HepG2 (cell line): Measurements from ENCODE around the gene THOC6. TPM values are rescaled to one million over a fixed set of nuclear protein-coding genes. Genes with fewer than 3 reads are reported as not detected.

Source experiments
- CBX5 ChIP-seq: sonication (generic); formaldehyde crosslinking; IDR thresholded peaks from 2 replicates; pipeline ENCODE4 v1.4.0; 2020; ENCODE audit warnings: missing genetic modification reagents, borderline replicate concordance
- GATAD1 ChIP-seq: IDR thresholded peaks from 2 replicates; pipeline ENCODE4 v1.6.1; 2016; ENCODE audit warnings: missing genetic modification reagents, missing compliant biosample characterization
- KAT7 ChIP-seq: IDR thresholded peaks from 2 replicates; pipeline ENCODE4 v1.6.1; 2018; ENCODE audit warnings: borderline replicate concordance, missing compliant biosample characterization
- KDM1A ChIP-seq: IDR thresholded peaks from 2 replicates; pipeline ENCODE4 v1.6.1; 2016; ENCODE audit warnings: missing compliant biosample characterization
- KDM4B ChIP-seq: sonication (generic); formaldehyde crosslinking; IDR thresholded peaks from 2 replicates; pipeline ENCODE4 v1.4.0; 2020; ENCODE audit warnings: missing genetic modification reagents
- MEIS2 ChIP-seq: sonication (generic); formaldehyde crosslinking; IDR thresholded peaks from 2 replicates; pipeline ENCODE4 v1.9.0; 2021; ENCODE audit warnings: mild to moderate bottlenecking, missing genetic modification reagents
- NONO ChIP-seq, 2 experiments: fragments of 450-650 bp in 1 of 2; sonication (generic) in 1 of 2; formaldehyde crosslinking in 1 of 2; IDR thresholded peaks in 1 of 2; conservative IDR thresholded peaks in 1 of 2; 2 replicates each; pipeline versions ENCODE4 v1.6.1 to v1.8.0; 2017 to 2022; ENCODE audit warnings: mild to moderate bottlenecking in 1 of 2, missing genetic modification reagents in 1 of 2, moderate library complexity in 1 of 2
- PLRG1 ChIP-seq: fragments of 450-650 bp; conservative IDR thresholded peaks from 2 replicates; pipeline ENCODE4 v1.6.1; 2016
- POLR2A ChIP-seq, 2 experiments: IDR thresholded peaks; 2 replicates each; pipeline ENCODE4 v1.6.1; 2011; ENCODE audit warnings: low read depth in 2 of 2, low read length in 2 of 2, mild to moderate bottlenecking in 1 of 2, moderate library complexity in 1 of 2; ENCODE audit not compliant: insufficient read depth in 1 of 2
- RFXANK ChIP-seq: IDR thresholded peaks from 2 replicates; pipeline ENCODE4 v1.6.1; 2016
- RXRB ChIP-seq: IDR thresholded peaks from 2 replicates; pipeline ENCODE4 v1.6.1; 2016; ENCODE audit warnings: borderline replicate concordance, missing genetic modification reagents, missing compliant biosample characterization
- TBL1XR1 ChIP-seq: fragments of 150-350 bp; IDR thresholded peaks from 2 replicates; pipeline ENCODE4 v1.6.1; 2014; ENCODE audit warnings: borderline replicate concordance, low read length; ENCODE audit not compliant: partially characterized antibody
- THYN1 ChIP-seq: sonication (generic); formaldehyde crosslinking; IDR thresholded peaks from 2 replicates; pipeline ENCODE4 v1.8.1; 2023; ENCODE audit warnings: low read depth, mild to moderate bottlenecking, moderate library complexity, missing genetic modification reagents, borderline replicate concordance
- ZC3H13 ChIP-seq: sonication (generic); formaldehyde crosslinking; IDR thresholded peaks from 2 replicates; pipeline ENCODE4 v1.8.1; 2023; ENCODE audit warnings: mild to moderate bottlenecking, missing genetic modification reagents, moderate library complexity
- ZC3H4 ChIP-seq: sonication (generic); formaldehyde crosslinking; IDR thresholded peaks from 2 replicates; pipeline ENCODE4 v1.4.0; 2020; ENCODE audit warnings: missing genetic modification reagents, borderline replicate concordance
- ZKSCAN1 ChIP-seq: fragments of 150-350 bp; IDR thresholded peaks from 2 replicates; pipeline ENCODE4 v1.6.1; 2014; ENCODE audit warnings: low read length
- ZNF382 ChIP-seq: sonication (generic); formaldehyde crosslinking; IDR thresholded peaks from 2 replicates; pipeline ENCODE4 v1.5.0; 2020; ENCODE audit warnings: missing genetic modification reagents, mild to moderate bottlenecking, borderline replicate concordance
- ZNF430 ChIP-seq: sonication (generic); formaldehyde crosslinking; IDR thresholded peaks from 2 replicates; pipeline ENCODE4 v1.9.0; 2021; ENCODE audit warnings: mild to moderate bottlenecking, missing genetic modification reagents
- ZNF496 ChIP-seq: sonication (generic); formaldehyde crosslinking; IDR thresholded peaks from 2 replicates; pipeline ENCODE4 v1.8.1; 2023; ENCODE audit warnings: mild to moderate bottlenecking, moderate library complexity, missing genetic modification reagents; ENCODE audit not compliant: insufficient replicate concordance
- ZNF570 ChIP-seq: sonication (generic); formaldehyde crosslinking; IDR thresholded peaks from 2 replicates; pipeline ENCODE4 v1.4.0; 2020; ENCODE audit warnings: mild to moderate bottlenecking, missing genetic modification reagents, borderline replicate concordance
- ZNF891 ChIP-seq: sonication (generic); formaldehyde crosslinking; IDR thresholded peaks from 2 replicates; pipeline ENCODE4 v1.5.0; 2020; ENCODE audit warnings: mild to moderate bottlenecking, missing genetic modification reagents
- polyA plus RNA-seq, 8 experiments: library from polyadenylated mRNA; depleted of rRNA in 3 of 8; stranded (reverse) in 7 of 8; unstranded in 1 of 8; fragments of >200 nt; fragmentation: Illumina TruSeq in 4 of 8; extraction: Trizol in 4 of 8; gene quantifications; 2 replicates each; pipeline versions ENCODE4 v1.2.1 to v1.2.3, GENCODE V29; 2011 to 2016; ENCODE audit warnings: low read depth in 4 of 8, missing spikeins in 1 of 8, mixed read lengths in 1 of 8; ENCODE audit not compliant: insufficient read depth in 1 of 8
- total RNA-seq, 5 experiments: library from RNA; depleted of rRNA; stranded (reverse); fragments of >200 nt; fragmentation: Illumina TruSeq; extraction: Trizol; gene quantifications; 2 replicates each; pipeline ENCODE4 v1.2.3, GENCODE V29; 2016; ENCODE audit warnings: low read depth in 1 of 5
- TF ChIP-seq, protein P1 (sequence below): sonication (generic); formaldehyde crosslinking; IDR thresholded peaks from 2 replicates; pipeline ENCODE4 v1.5.0; 2020; ENCODE audit warnings: mild to moderate bottlenecking, missing genetic modification reagents
- TF ChIP-seq, protein P2 (sequence below): IDR thresholded peaks from 2 replicates; pipeline ENCODE4 v1.6.1; 2018; ENCODE audit warnings: missing genetic modification reagents, mild to moderate bottlenecking, missing compliant biosample characterization
- TF ChIP-seq, protein P3 (sequence below): sonication (generic); formaldehyde crosslinking; IDR thresholded peaks from 2 replicates; pipeline ENCODE4 v1.5.0; 2020; ENCODE audit warnings: missing genetic modification reagents

Gene THOC6
- total and polyA plus RNA-seq, 2 of the 13 experiments (the other 11 are each of a cell fraction or from before 2014, with no cell fraction given): 32.1 to 37.0 TPM

DNA sequence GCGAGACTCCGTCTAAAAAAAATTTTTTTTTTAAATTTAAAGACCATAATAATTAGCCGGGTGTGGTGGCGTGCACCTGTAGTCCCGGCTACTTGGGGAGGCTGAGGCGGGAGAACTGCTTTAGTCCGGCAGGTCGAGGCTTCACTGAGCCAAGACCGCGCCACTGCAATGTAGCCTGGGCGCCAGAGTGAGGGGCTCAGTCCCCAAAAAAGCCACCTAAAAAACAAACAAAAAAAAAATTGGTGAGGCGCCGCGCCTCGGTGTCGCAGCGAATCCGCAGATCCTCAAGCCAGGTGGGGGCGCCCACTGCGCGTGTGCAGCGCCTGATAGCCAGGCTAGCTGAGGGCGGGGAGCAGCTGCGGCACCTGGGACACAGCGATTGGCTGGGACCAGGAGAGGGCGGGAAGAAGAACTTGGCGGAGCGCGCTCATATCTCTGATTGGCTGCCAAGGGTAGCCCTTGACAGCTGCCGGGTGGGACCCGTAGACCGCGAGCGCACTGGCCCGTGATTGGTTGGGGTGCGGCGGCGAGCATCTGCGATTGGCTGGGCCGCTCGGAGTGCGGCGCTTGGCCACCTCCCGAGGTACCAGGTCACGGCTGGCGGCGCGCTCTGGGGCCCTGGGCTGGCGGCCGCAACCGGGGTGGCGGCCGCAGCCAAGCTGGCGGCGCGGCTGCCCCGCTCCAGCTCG, 20.1 kb upstream of the THOC6 start (continued):
- TF ChIP-seq, protein P1, sequence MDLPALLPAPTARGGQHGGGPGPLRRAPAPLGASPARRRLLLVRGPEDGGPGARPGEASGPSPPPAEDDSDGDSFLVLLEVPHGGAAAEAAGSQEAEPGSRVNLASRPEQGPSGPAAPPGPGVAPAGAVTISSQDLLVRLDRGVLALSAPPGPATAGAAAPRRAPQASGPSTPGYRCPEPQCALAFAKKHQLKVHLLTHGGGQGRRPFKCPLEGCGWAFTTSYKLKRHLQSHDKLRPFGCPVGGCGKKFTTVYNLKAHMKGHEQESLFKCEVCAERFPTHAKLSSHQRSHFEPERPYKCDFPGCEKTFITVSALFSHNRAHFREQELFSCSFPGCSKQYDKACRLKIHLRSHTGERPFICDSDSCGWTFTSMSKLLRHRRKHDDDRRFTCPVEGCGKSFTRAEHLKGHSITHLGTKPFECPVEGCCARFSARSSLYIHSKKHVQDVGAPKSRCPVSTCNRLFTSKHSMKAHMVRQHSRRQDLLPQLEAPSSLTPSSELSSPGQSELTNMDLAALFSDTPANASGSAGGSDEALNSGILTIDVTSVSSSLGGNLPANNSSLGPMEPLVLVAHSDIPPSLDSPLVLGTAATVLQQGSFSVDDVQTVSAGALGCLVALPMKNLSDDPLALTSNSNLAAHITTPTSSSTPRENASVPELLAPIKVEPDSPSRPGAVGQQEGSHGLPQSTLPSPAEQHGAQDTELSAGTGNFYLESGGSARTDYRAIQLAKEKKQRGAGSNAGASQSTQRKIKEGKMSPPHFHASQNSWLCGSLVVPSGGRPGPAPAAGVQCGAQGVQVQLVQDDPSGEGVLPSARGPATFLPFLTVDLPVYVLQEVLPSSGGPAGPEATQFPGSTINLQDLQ: peak; percentile 100
- TF ChIP-seq RXRB (peak; percentile 56; the same call in 1 of the 2 replicates), ZNF430 (CRISPR knock-in tag) (no peak; the same call in 1 of the 2 replicates), ZNF570 (no peak), ZNF891 (CRISPR knock-in tag) (no peak), ZC3H13 (CRISPR knock-in tag) (no peak), KDM1A (CRISPR knock-in tag) (no peak), RFXANK (peak; percentile 67; the same call in 1 of the 2 replicates), KAT7 (CRISPR knock-in tag) (no peak), CBX5 (CRISPR knock-in tag) (peak; percentile 25; the same call in 1 of the 2 replicates), ZC3H4 (no peak), GATAD1 (CRISPR knock-in tag) (peak; percentile 71; the same call in 1 of the 2 replicates), POLR2A (IDR thresholded peaks at IDR 0.05; ENCODE audit: insufficient read depth in 1 of 2, low read depth in 2 of 2, low read length in 2 of 2) (no peak; a peak in 1 of 4 replicates), ZNF382 (CRISPR knock-in tag) (no peak), KDM4B (CRISPR knock-in tag) (peak; percentile 80; the same call in 1 of the 2 replicates), TBL1XR1 (no peak), MEIS2 (peak; percentile 100), PLRG1 (no peak), ZKSCAN1 (no peak), NONO (IDR thresholded peaks at IDR 0.05) (no peak), NONO (CRISPR knock-in tag; conservative IDR thresholded peaks at IDR 0.05) (no peak), THYN1 (CRISPR knock-in tag) (no peak), ZNF496 (CRISPR knock-in tag) (no peak)
- TF ChIP-seq, protein P2, sequence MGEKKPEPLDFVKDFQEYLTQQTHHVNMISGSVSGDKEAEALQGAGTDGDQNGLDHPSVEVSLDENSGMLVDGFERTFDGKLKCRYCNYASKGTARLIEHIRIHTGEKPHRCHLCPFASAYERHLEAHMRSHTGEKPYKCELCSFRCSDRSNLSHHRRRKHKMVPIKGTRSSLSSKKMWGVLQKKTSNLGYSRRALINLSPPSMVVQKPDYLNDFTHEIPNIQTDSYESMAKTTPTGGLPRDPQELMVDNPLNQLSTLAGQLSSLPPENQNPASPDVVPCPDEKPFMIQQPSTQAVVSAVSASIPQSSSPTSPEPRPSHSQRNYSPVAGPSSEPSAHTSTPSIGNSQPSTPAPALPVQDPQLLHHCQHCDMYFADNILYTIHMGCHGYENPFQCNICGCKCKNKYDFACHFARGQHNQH (CRISPR knock-in tag): peak; percentile 68; the same call in 1 of the 2 replicates
- TF ChIP-seq, protein P3, sequence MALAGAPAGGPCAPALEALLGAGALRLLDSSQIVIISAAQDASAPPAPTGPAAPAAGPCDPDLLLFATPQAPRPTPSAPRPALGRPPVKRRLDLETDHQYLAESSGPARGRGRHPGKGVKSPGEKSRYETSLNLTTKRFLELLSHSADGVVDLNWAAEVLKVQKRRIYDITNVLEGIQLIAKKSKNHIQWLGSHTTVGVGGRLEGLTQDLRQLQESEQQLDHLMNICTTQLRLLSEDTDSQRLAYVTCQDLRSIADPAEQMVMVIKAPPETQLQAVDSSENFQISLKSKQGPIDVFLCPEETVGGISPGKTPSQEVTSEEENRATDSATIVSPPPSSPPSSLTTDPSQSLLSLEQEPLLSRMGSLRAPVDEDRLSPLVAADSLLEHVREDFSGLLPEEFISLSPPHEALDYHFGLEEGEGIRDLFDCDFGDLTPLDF (CRISPR knock-in tag): peak; percentile 92
